VCaP (cell line): ENCODE data around the gene PRR4.

Source experiments
- H3K27ac ChIP-seq: fragments of 450-650 bp; 2 replicates; pipeline ENCODE4 v1.5.1; 2017
- CTCF ChIP-seq: fragments of 450-650 bp; conservative IDR thresholded peaks from 2 replicates; pipeline ENCODE4 v1.5.1; 2017; ENCODE audit warnings: mild to moderate bottlenecking, moderate library complexity

The PRR4 gene

GRCh38 chr12:10863512-10864218 is 14.4 kb upstream of the PRR4 start:
- no peak overlapping the region for H3K27ac ChIP-seq
- TF ChIP-seq CTCF, result no peak

- H3K27ac ChIP-seq, result no peak overlapping the region
- TF ChIP-seq CTCF, result no peak
Observed at GRCh38 chr12:10861366-10861765, 12.1 kb upstream of the PRR4 start.

GRCh38 chr12:10855807-10856206 is 6.5 kb upstream of the PRR4 start:
- no peak for TF ChIP-seq CTCF

GRCh38 chr12:10853776-10854175 is 4.5 kb upstream of the PRR4 start:
- no peak for TF ChIP-seq CTCF

More at GRCh38 chr12:10855807-10856206, 6.5 kb upstream of the PRR4 start:
- no peak overlapping the region for H3K27ac ChIP-seq

GRCh38 chr12:10851243-10851858 is 2.1 kb upstream of the PRR4 start:
- H3K27ac ChIP-seq, result no peak overlapping the region

More at GRCh38 chr12:10853776-10854175, 4.5 kb upstream of the PRR4 start:
- H3K27ac ChIP-seq, result no peak overlapping the region

GRCh38 chr12:10847744-10848143 is 1.5 kb downstream of the PRR4 start:
- no peak overlapping the region for H3K27ac ChIP-seq
- no peak for TF ChIP-seq CTCF

More at GRCh38 chr12:10851243-10851858, 2.1 kb upstream of the PRR4 start:
- TF ChIP-seq CTCF, result no peak

GRCh38 chr12:10842862-10843261 is 6.4 kb downstream of the PRR4 start:
- no peak overlapping the region for H3K27ac ChIP-seq

More at GRCh38 chr12:10842862-10843261, 6.4 kb downstream of the PRR4 start:
- TF ChIP-seq CTCF, result no peak
